ENCODE data around the gene SH3BGRL3. TPM values are rescaled to one million over a fixed set of nuclear protein-coding genes. Genes with fewer than 3 reads are reported as not detected.

SH3BGRL3 gene
- total RNA-seq, 4 donors from 2014 or later: 5.0 to 86.6 (median 52.3) TPM

GRCh38 chr1:26274801-26275425, 5.0 kb upstream of the SH3BGRL3 start:
- Histone ChIP-seq H3K27me3 (no peaks in the 10 kb centered on the region), H3K27ac (peak overlapping the region; percentile 80 to 86), H3K9me3 (no peaks in the 10 kb centered on the region), H3K4me1 (peaks cover 3 to 15% of the 10 kb centered on the region in 2 donors), H3K4me3 (no peak overlapping the region), H3K36me3 (no peaks in the 10 kb centered on the region)
- intact Hi-C loops (cut with DNase I; ENCODE audit: low total_unique reads): no loop called here
- DNase-seq: no peak
- TF ChIP-seq CTCF (IDR thresholded peaks at IDR 0.05): no peak
- TF ChIP-seq POLR2A (IDR thresholded peaks at IDR 0.05): no peak

GRCh38 chr1:26275580-26276431, 4.1 kb upstream of the SH3BGRL3 start:
- H3K27ac ChIP-seq: peak overlapping the region; percentile 80 to 86
- peak; percentile 70 to 92 (median 78) for TF ChIP-seq CTCF (IDR thresholded peaks at IDR 0.05)
- no peak for TF ChIP-seq POLR2A (IDR thresholded peaks at IDR 0.05)
- no peak overlapping the region for H3K4me3 ChIP-seq
- H3K4me1 ChIP-seq: peaks cover 3 to 15% of the 10 kb centered on the region in 2 donors
- no peaks in the 10 kb centered on the region for H3K27me3 ChIP-seq
- H3K9me3 ChIP-seq: no peaks in the 10 kb centered on the region
- intact Hi-C loops (cut with DNase I; ENCODE audit: low total_unique reads): no loop called here
- no peaks in the 10 kb centered on the region for H3K36me3 ChIP-seq
- DNase-seq: peak; percentile 79

- Histone ChIP-seq H3K27me3 (no peaks in the 10 kb centered on the region), H3K4me1 (peaks cover 3 to 15% of the 10 kb centered on the region in 2 donors), H3K9me3 (no peaks in the 10 kb centered on the region), H3K4me3 (no peak overlapping the region), H3K27ac (peak overlapping the region; percentile 80 to 86), H3K36me3 (no peaks in the 10 kb centered on the region)
- TF ChIP-seq CTCF (IDR thresholded peaks at IDR 0.05) (no peak), POLR2A (IDR thresholded peaks at IDR 0.05) (no peak)
- DNase-seq: no peak
- intact Hi-C loops (cut with DNase I; ENCODE audit: low total_unique reads): no loop called here
Observed at GRCh38 chr1:26276432-26276838, 3.5 kb upstream of the SH3BGRL3 start.

GRCh38 chr1:26277261-26277661, 2.6 kb upstream of the SH3BGRL3 start:
- Histone ChIP-seq H3K36me3 (no peaks in the 10 kb centered on the region), H3K9me3 (no peaks in the 10 kb centered on the region), H3K4me1 (peaks cover 3 to 15% of the 10 kb centered on the region in 2 donors), H3K27me3 (no peaks in the 10 kb centered on the region), H3K27ac (peak overlapping the region; percentile 86 to 93), H3K4me3 (no peak overlapping the region)
- intact Hi-C loops (cut with DNase I; ENCODE audit: low total_unique reads): no loop called here
- no peak for DNase-seq
- TF ChIP-seq POLR2A (IDR thresholded peaks at IDR 0.05): no peak
- TF ChIP-seq CTCF (IDR thresholded peaks at IDR 0.05): no peak

- H3K36me3 ChIP-seq: no peaks in the 10 kb centered on the region
- intact Hi-C loops (cut with DNase I; ENCODE audit: low total_unique reads): no loop called here
Observed at GRCh38 chr1:26277719-26278118, 2.2 kb upstream of the SH3BGRL3 start.

More at GRCh38 chr1:26277719-26278118, 2.2 kb upstream of the SH3BGRL3 start:
- peak overlapping the region; percentile 93 for H3K27ac ChIP-seq
- no peak overlapping the region for H3K4me3 ChIP-seq
- DNase-seq: no peak
- no peaks in the 10 kb centered on the region for H3K9me3 ChIP-seq
- H3K4me1 ChIP-seq: peaks cover 3 to 15% of the 10 kb centered on the region in 2 donors
- no peaks in the 10 kb centered on the region for H3K27me3 ChIP-seq
- TF ChIP-seq CTCF (IDR thresholded peaks at IDR 0.05) (no peak), POLR2A (IDR thresholded peaks at IDR 0.05) (no peak)

All from uterus (tissue), 4 donors.